Measurements from ENCODE around the gene POLR3E.
A peak's percentile ranks its signal among the peaks of the same experiment; 100 is the strongest.
"Not testable (repeated sequence)": the region's sequence is repeated elsewhere in the genome, so short reads cannot be mapped to it uniquely, and the experiment has no call there.

POLR3E gene

DNA sequence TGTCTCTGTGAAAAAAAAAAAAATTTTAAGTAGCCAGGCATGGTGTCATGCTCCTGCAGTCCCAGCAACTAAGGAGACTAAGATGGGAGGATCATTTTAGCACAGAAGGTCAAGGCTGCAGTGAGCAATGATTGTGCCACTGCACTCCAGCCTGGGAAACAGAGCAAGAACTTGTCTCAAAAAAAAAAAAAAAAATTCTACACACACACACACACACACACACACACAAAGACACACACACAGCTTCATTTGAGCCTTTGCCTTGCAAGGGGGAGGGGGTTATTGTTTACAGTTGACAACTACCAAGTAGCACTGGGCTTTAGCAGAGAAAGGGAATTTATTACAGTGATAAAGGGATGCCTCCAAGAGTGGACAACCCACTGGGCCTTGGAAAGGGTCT, 4.9 kb upstream of the POLR3E start:
- no peak overlapping the region for H3K4me3 ChIP-seq (ENCODE audit: low read length)
- H3K27ac ChIP-seq (ENCODE audit: low read length) = no peak overlapping the region
- H3K4me1 ChIP-seq (ENCODE audit: control insufficient read depth, insufficient read depth, low read length) = no peaks in the 10 kb centered on the region

GRCh38 chr16:22293137-22294106, 3.8 kb upstream of the POLR3E start:
- H3K27me3 ChIP-seq (ENCODE audit: control insufficient read depth, insufficient read depth, low read length) = no peaks in the 10 kb centered on the region
- H3K27ac ChIP-seq (ENCODE audit: low read length) = no peak overlapping the region
- H3K36me3 ChIP-seq (ENCODE audit: control insufficient read depth, insufficient read depth, low read length) = no peaks in the 10 kb centered on the region
- H3K9me3 ChIP-seq (ENCODE audit: control insufficient read depth, insufficient read depth, low read length) = no peaks in the 10 kb centered on the region
- no CpG with 5 or more reads among the region's 11 CpGs for whole genome bisulfite sequencing (ENCODE audit: insufficient coverage, insufficient read length)
- no peak overlapping the region for H3K4me3 ChIP-seq (ENCODE audit: low read length)
- no peak for DNase-seq (ENCODE audit: low read depth, low spot score)
- H3K4me1 ChIP-seq (ENCODE audit: control insufficient read depth, insufficient read depth, low read length) = no peaks in the 10 kb centered on the region

More for the DNA sequence above, 4.9 kb upstream of the POLR3E start:
- Histone ChIP-seq H3K9me3 (ENCODE audit: control insufficient read depth, insufficient read depth, low read length) (no peaks in the 10 kb centered on the region), H3K36me3 (ENCODE audit: control insufficient read depth, insufficient read depth, low read length) (no peaks in the 10 kb centered on the region), H3K27me3 (ENCODE audit: control insufficient read depth, insufficient read depth, low read length) (no peaks in the 10 kb centered on the region)
- no peak for DNase-seq (ENCODE audit: low read depth, low spot score)

- peak overlapping the region; percentile 67; the same call in 1 of the 2 replicates for H3K4me3 ChIP-seq (ENCODE audit: low read length)
- no peaks in the 10 kb centered on the region for H3K9me3 ChIP-seq (ENCODE audit: control insufficient read depth, insufficient read depth, low read length)
- 0 out of 2 replicates have a peak, but pooled peaks cover 3% of the 10 kb centered on the region for H3K36me3 ChIP-seq (ENCODE audit: control insufficient read depth, insufficient read depth, low read length)
- WGBS (ENCODE audit: insufficient coverage, insufficient read length) = no CpG with 5 or more reads among the region's 17 CpGs
- H3K27me3 ChIP-seq (ENCODE audit: control insufficient read depth, insufficient read depth, low read length) = no peaks in the 10 kb centered on the region
- no peak overlapping the region for H3K27ac ChIP-seq (ENCODE audit: low read length)
- no peak for DNase-seq (ENCODE audit: low read depth, low spot score)
- H3K4me1 ChIP-seq (ENCODE audit: control insufficient read depth, insufficient read depth, low read length) = no peaks in the 10 kb centered on the region
Observed at GRCh38 chr16:22296225-22297113, 740 bp upstream of the POLR3E start.

GRCh38 chr16:22297871-22298733, 893 bp downstream of the POLR3E start:
- Histone ChIP-seq H3K9me3 (ENCODE audit: control insufficient read depth, insufficient read depth, low read length) (no peaks in the 10 kb centered on the region), H3K4me1 (ENCODE audit: control insufficient read depth, insufficient read depth, low read length) (no peaks in the 10 kb centered on the region), H3K27me3 (ENCODE audit: control insufficient read depth, insufficient read depth, low read length) (no peaks in the 10 kb centered on the region), H3K27ac (ENCODE audit: low read length) (no peak overlapping the region), H3K4me3 (ENCODE audit: low read length) (peak overlapping the region; percentile 73), H3K36me3 (ENCODE audit: control insufficient read depth, insufficient read depth, low read length) (peaks cover 7% of the 10 kb centered on the region; the same call in 1 of the 2 replicates)
- no CpG with 5 or more reads among the region's 39 CpGs for WGBS (ENCODE audit: insufficient coverage, insufficient read length)
- DNase-seq (ENCODE audit: low read depth, low spot score) = no peak

DNA sequence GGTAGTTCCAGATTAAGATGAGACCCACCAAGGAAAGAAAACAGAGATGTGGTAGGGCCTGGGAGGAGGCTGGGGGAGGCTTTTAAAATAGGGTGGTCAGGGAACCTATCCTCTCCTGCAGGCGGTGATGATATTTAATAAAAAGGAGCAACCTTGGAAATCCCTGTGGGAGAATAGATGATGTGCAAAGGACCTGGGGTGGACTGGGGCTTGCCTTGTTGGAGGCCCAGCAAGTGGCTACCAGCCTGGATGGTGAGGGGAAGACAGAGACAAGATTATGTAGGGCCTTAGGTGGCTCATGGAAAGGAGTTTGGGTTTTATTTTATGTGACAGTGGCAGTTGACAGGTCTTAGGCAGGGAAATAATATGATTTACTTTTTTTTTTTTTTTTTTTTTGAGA, 1.8 kb downstream of the POLR3E start:
- no peak overlapping the region for H3K4me3 ChIP-seq (ENCODE audit: low read length)
- no peaks in the 10 kb centered on the region for H3K27me3 ChIP-seq (ENCODE audit: control insufficient read depth, insufficient read depth, low read length)
- peaks cover 7% of the 10 kb centered on the region; the same call in 1 of the 2 replicates for H3K36me3 ChIP-seq (ENCODE audit: control insufficient read depth, insufficient read depth, low read length)
- WGBS (ENCODE audit: insufficient coverage, insufficient read length) = no CpG with 5 or more reads among the region's 1 CpG
- DNase-seq (ENCODE audit: low read depth, low spot score) = no peak
- H3K9me3 ChIP-seq (ENCODE audit: control insufficient read depth, insufficient read depth, low read length) = no peaks in the 10 kb centered on the region
- H3K4me1 ChIP-seq (ENCODE audit: control insufficient read depth, insufficient read depth, low read length) = no peaks in the 10 kb centered on the region
- H3K27ac ChIP-seq (ENCODE audit: low read length) = no peak overlapping the region

- no peaks in the 10 kb centered on the region for H3K4me1 ChIP-seq (ENCODE audit: control insufficient read depth, insufficient read depth, low read length)
- H3K27me3 ChIP-seq (ENCODE audit: control insufficient read depth, insufficient read depth, low read length) = no peaks in the 10 kb centered on the region
- DNase-seq (ENCODE audit: low read depth, low spot score) = no peak
- H3K36me3 ChIP-seq (ENCODE audit: control insufficient read depth, insufficient read depth, low read length) = peaks cover 21% of the 10 kb centered on the region
- no peak overlapping the region for H3K27ac ChIP-seq (ENCODE audit: low read length)
- WGBS (ENCODE audit: insufficient coverage, insufficient read length) = no CpG with 5 or more reads among the region's 8 CpGs
- no peak overlapping the region for H3K4me3 ChIP-seq (ENCODE audit: low read length)
- H3K9me3 ChIP-seq (ENCODE audit: control insufficient read depth, insufficient read depth, low read length) = no peaks in the 10 kb centered on the region
Observed at GRCh38 chr16:22300427-22301071, 3.3 kb downstream of the POLR3E start.

GRCh38 chr16:22301423-22301822, 4.2 kb downstream of the POLR3E start:
- not testable (repeated sequence) for H3K4me3 ChIP-seq (ENCODE audit: low read length); H3K27ac ChIP-seq (ENCODE audit: low read length); H3K9me3 ChIP-seq (ENCODE audit: control insufficient read depth, insufficient read depth, low read length); DNase-seq (ENCODE audit: low read depth, low spot score); H3K27me3 ChIP-seq (ENCODE audit: control insufficient read depth, insufficient read depth, low read length); H3K4me1 ChIP-seq (ENCODE audit: control insufficient read depth, insufficient read depth, low read length)
- no CpG with 5 or more reads among the region's 7 CpGs for WGBS (ENCODE audit: insufficient coverage, insufficient read length)
- peaks cover 24% of the 10 kb centered on the region for H3K36me3 ChIP-seq (ENCODE audit: control insufficient read depth, insufficient read depth, low read length)

DNA sequence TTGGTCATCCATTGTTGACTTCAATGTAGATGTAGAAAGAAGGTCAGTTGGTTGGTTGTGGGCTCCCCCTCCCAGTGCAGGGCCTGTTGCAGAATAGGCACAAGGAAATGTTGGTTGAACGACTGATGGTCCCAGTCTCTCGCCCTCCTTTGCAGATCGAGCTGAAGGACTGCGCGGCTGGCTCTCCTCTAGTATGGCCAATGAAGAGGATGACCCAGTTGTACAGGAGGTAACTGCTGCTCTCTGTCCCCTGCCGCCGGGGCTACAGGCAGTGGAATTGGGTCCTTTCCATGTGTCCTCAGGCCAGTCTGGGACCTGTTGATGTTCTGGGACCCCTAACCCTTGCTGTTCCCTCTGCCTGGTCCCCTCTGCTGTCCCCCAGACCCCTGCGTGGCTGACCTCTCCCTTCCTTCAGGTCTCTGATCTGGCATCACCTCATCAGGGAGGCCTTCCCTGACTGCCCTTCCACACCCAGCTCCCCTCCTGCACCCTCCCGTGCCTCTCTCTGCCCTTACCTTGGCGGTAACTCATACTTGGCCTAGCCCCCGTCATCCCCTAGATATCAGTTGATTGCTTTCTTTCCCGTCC, 5.7 kb downstream of the POLR3E start:
- H3K4me1 ChIP-seq (ENCODE audit: control insufficient read depth, insufficient read depth, low read length) = no peaks in the 10 kb centered on the region
- H3K36me3 ChIP-seq (ENCODE audit: control insufficient read depth, insufficient read depth, low read length) = peaks cover 34% of the 10 kb centered on the region
- no peaks in the 10 kb centered on the region for H3K9me3 ChIP-seq (ENCODE audit: control insufficient read depth, insufficient read depth, low read length)
- no peak overlapping the region for H3K4me3 ChIP-seq (ENCODE audit: low read length)
- no CpG with 5 or more reads among the region's 12 CpGs for WGBS (ENCODE audit: insufficient coverage, insufficient read length)
- DNase-seq (ENCODE audit: low read depth, low spot score) = no peak
- H3K27me3 ChIP-seq (ENCODE audit: control insufficient read depth, insufficient read depth, low read length) = no peaks in the 10 kb centered on the region
- H3K27ac ChIP-seq (ENCODE audit: low read length) = no peak overlapping the region

- no peak for DNase-seq (ENCODE audit: low read depth, low spot score)
- Histone ChIP-seq H3K4me1 (ENCODE audit: control insufficient read depth, insufficient read depth, low read length) (no peaks in the 10 kb centered on the region), H3K27me3 (ENCODE audit: control insufficient read depth, insufficient read depth, low read length) (no peaks in the 10 kb centered on the region), H3K9me3 (ENCODE audit: control insufficient read depth, insufficient read depth, low read length) (no peaks in the 10 kb centered on the region), H3K36me3 (ENCODE audit: control insufficient read depth, insufficient read depth, low read length) (peaks cover 44% of the 10 kb centered on the region), H3K4me3 (ENCODE audit: low read length) (no peak overlapping the region), H3K27ac (ENCODE audit: low read length) (no peak overlapping the region)
- WGBS (ENCODE audit: insufficient coverage, insufficient read length) = no CpG with 5 or more reads among the region's 4 CpGs
Observed at GRCh38 chr16:22304411-22304810, 7.2 kb downstream of the POLR3E start.
